Heart left ventricle (tissue), 16 donors: ENCODE measurements around the gene GAN. TPM values are rescaled to one million over a fixed set of nuclear protein-coding genes. Genes with fewer than 3 reads are reported as not detected.

ENCODE experiments used
- ATAC-seq, 4 donors: fragments of 200-7000 bp; cut with Tn5 transposase; one replicate each; pipeline ENCODE4 v1.9.1; 2020 to 2022; ENCODE audit warnings: moderate library complexity in 4 of 4, mild to moderate bottlenecking in 3 of 4, moderate number of reproducible peaks in 1 of 4
- DNase-seq, 5 donors: peaks; one replicate each; pipeline ENCODE4 v3.0.0-alpha.2; 2020
- H3K27ac ChIP-seq, 12 donors: fragments of 200-600 bp; sonication (generic) in 4 of 12; one replicate each; pipeline versions ENCODE4 v1.5.0 to v1.8.0; 2016 to 2022; ENCODE audit warnings: mild to moderate bottlenecking in 2 of 12
- H3K27me3 ChIP-seq, 9 donors: fragments of 200-600 bp; sonication (generic) in 2 of 9; one replicate each; pipeline versions ENCODE4 v1.5.1 to v1.8.0; 2016 to 2022; ENCODE audit warnings: mild to moderate bottlenecking in 3 of 9
- H3K36me3 ChIP-seq, 9 donors: fragments of 200-600 bp; sonication (generic) in 2 of 9; one replicate each; pipeline versions ENCODE4 v1.5.0 to v1.8.0; 2018 to 2022; ENCODE audit warnings: mild to moderate bottlenecking in 2 of 9
- H3K4me1 ChIP-seq, 12 donors: fragments of 200-600 bp; sonication (generic) in 4 of 12; one replicate each; pipeline versions ENCODE4 v1.5.0 to v1.8.0; 2016 to 2022; ENCODE audit warnings: mild to moderate bottlenecking in 3 of 12
- H3K4me3 ChIP-seq, 12 donors: fragments of 200-600 bp; sonication (generic) in 4 of 12; one replicate each; pipeline versions ENCODE4 v1.5.0 to v1.8.0; 2017 to 2022; ENCODE audit warnings: mild to moderate bottlenecking in 9 of 12, moderate library complexity in 4 of 12
- H3K9me3 ChIP-seq, 12 donors: fragments of 200-600 bp; sonication (generic) in 4 of 12; one replicate each; pipeline versions ENCODE4 v1.5.0 to v1.8.0; 2016 to 2022; ENCODE audit warnings: mild to moderate bottlenecking in 1 of 12
- CTCF ChIP-seq, 12 donors: fragments of 200-600 bp; sonication (generic) in 4 of 12; IDR thresholded peaks; one replicate each; pipeline versions ENCODE4 v1.5.0 to v1.8.0; 2018 to 2022; ENCODE audit warnings: antibody characterized with exemption in 12 of 12, mild to moderate bottlenecking in 5 of 12
- POLR2A ChIP-seq, 2 donors: fragments of 450-650 bp; IDR thresholded peaks; one replicate each; pipeline ENCODE4 v1.6.1; 2017; ENCODE audit warnings: antibody characterized with exemption in 2 of 2, mild to moderate bottlenecking in 2 of 2, moderate library complexity in 2 of 2
- WGBS, 4 donors: extraction: QIAGEN DNeasy Blood & Tissue Kit in 2 of 4; methylation state at CpG; one replicate each; pipeline versions ENCODE4 v1.1.5 to v1.1.7; 2013 to 2018; 5-methylcytosine and 5-hydroxymethylcytosine counted together
- intact Hi-C, 10 donors: fragments of 100-400 bp; cut with DNase I; formaldehyde crosslinking; loops; one replicate each; pipeline versions ENCODE4 v1.11.1 to v1.14.2; 2022
- polyA plus RNA-seq, 2 donors: library from polyadenylated mRNA; stranded (reverse); fragments of 200-250 nt; gene quantifications; one replicate each; pipeline ENCODE4 v1.2.3, GENCODE V29; 2013
- total RNA-seq, 9 donors: library from RNA; depleted of rRNA in 2 of 9; stranded (reverse); fragments of >200 nt in 2 of 9; fragmentation: NEBNext Ultra II Directional in 3 of 9; extraction: Animal tissue kit (Norgen Biotek cat#: 25700) in 3 of 9; gene quantifications; one replicate each; pipeline versions ENCODE4 v1.1.0 to v1.2.4, GENCODE V29; 2016 to 2023
- donor health status: ischemic (EF 13 %, LVEDD 7.1; RV severe dilation, severe dysfunction).
- donor health status: healthy with polysubstance abuse.
- donor health status: DM: no; HTN: yes; CAD: no.
- donor health status: DM: no; HTN: no; CAD: no.
- donor health status: ischemic (EF 25% LVEDD 6.9; RV normal size, moderate dysfunction).
- donor health status: ischemic (EF 25% LVEDD 5.7; RV mildly dilated, moderate dysfunction).
- donor health status: healthy.
- donor health status: DM: yes; HTN: yes; CAD: no.
- donor health status: ischemic (EF 35%, LVEDD 5.7; RV mildly dilated, moderate dysfunction).
- donor health status: nonischemic (EF 11% LVEDD 7.7; RV severe dilation, severe dysfunction).
- donor health status: DM: yes; HTN: yes; CAD: no.
- donor health status: PGD.
- donor health status: ischemic (EF 29% LVEDD 5.4; RV normal size, mild dysfunction).
- donor health status: nonischemic (EF 23%, LVEDD 6.1; RV moderate dilation, normal function).

Gene GAN
- total and polyA plus RNA-seq, 11 donors = 1.6 to 17.7 (median 11.5) TPM

GRCh38 chr16:81316176-81316496 is 1.4 kb downstream of the GAN start:
- TF ChIP-seq POLR2A (IDR thresholded peaks at IDR 0.05) = no peak
- no peak for TF ChIP-seq CTCF (IDR thresholded peaks at IDR 0.05)
- no peaks in the 10 kb centered on the region for H3K36me3 ChIP-seq
- peak overlapping the region; percentile 56 to 94 (median 89) for H3K4me3 ChIP-seq
- intact Hi-C loops = loop anchor here in 6 of 10 donors (10.0 kb wide), 4 partner anchors 51 to 281 kb away; partner anchors contain the start of genes ATMIN (in 1 of the 6) and GCSH (in 1 of the 6)
- H3K27ac ChIP-seq = peak overlapping the region; percentile 64 to 96 (median 88)
- no peaks in the 10 kb centered on the region for H3K27me3 ChIP-seq
- no peaks in the 10 kb centered on the region for H3K9me3 ChIP-seq
- 48 to 68% (median 58%) methylated on average over 5 of the region's 5 CpGs for WGBS, 4 donors
- peaks cover 0 to 50% (median 26%) of the 10 kb centered on the region in 12 donors for H3K4me1 ChIP-seq
- ATAC-seq = no peak
- DNase-seq = no peak

DNA sequence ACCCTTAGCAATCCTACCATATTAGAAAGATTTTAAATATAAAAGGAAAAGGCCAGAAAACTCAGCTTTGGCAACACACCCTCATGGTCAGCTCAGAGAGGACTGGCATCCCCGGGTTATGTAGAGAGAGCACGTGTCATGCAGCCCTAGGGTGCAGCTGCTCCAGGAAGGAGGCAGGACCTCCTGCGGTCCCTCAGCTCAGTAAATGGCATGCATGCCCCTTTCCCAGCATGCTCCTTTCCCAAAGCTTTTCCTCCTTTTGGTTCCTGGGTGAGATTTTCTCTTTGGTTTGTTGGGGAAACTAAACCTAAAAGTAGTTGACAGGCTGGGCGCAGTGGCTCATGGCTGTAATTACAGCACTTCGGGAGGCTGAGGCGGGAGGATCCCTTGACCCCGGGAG is 3.9 kb downstream of the GAN start:
- DNase-seq (no peak), ATAC-seq (no peak)
- H3K9me3 ChIP-seq = no peaks in the 10 kb centered on the region
- no peaks in the 10 kb centered on the region for H3K36me3 ChIP-seq
- WGBS, 4 donors = 75 to 84% (median 82%) methylated on average over 7 of the region's 7 CpGs
- H3K4me1 ChIP-seq = peaks cover 0 to 51% (median 22%) of the 10 kb centered on the region in 12 donors
- H3K27me3 ChIP-seq = no peaks in the 10 kb centered on the region
- H3K4me3 ChIP-seq = no peak overlapping the region
- intact Hi-C loops = loop anchor here in 6 of 10 donors (10.0 kb wide), 4 partner anchors 54 to 284 kb away; partner anchors contain the start of genes ATMIN (in 1 of the 6) and GCSH (in 1 of the 6)
- TF ChIP-seq CTCF (IDR thresholded peaks at IDR 0.05) (no peak), POLR2A (IDR thresholded peaks at IDR 0.05) (no peak)
- peak overlapping the region in 1 of 12 donors; percentile 8 for H3K27ac ChIP-seq

- peak overlapping the region in 5 of 12 donors; percentile 4 to 58 (median 30) for H3K27ac ChIP-seq
- H3K4me1 ChIP-seq = peaks cover 0 to 45% (median 17%) of the 10 kb centered on the region in 12 donors
- no peak for TF ChIP-seq CTCF (IDR thresholded peaks at IDR 0.05)
- TF ChIP-seq POLR2A (IDR thresholded peaks at IDR 0.05) = no peak
- intact Hi-C loops = loop anchor here in 6 of 10 donors (10.0 kb wide), 4 partner anchors 55 to 285 kb away; partner anchors contain the start of genes ATMIN (in 1 of the 6) and GCSH (in 1 of the 6)
- ATAC-seq (no peak), DNase-seq (no peak)
- WGBS, 4 donors = 57 to 67% (median 61%) methylated on average over 6 of the region's 6 CpGs
- H3K9me3 ChIP-seq = no peaks in the 10 kb centered on the region
- H3K4me3 ChIP-seq = no peak overlapping the region
- H3K27me3 ChIP-seq = no peaks in the 10 kb centered on the region
- H3K36me3 ChIP-seq = no peaks in the 10 kb centered on the region
These were observed 4.6 kb downstream of the GAN start for GRCh38 chr16:81319221-81319912.

DNA sequence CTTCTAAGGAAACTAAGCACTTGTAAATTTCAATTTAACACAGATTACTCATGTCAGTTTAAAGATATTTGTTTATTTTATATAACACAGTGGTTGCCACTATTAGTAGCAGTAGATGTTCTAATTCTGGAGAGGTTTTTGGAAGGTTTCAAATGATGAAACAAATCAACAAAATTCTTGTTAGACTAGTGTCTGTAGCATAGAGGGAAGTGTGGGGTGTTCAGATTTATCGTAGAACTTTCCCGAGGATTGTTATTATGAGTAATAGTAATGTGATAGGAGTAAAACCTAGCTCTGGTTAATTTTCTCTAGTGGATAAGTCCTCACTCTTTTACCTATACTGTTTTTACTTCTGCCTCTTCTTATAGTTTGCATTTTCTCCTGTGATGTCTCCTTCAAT is 6.3 kb downstream of the GAN start:
- Histone ChIP-seq H3K4me1 (peaks cover 0 to 48% (median 13%) of the 10 kb centered on the region in 12 donors), H3K4me3 (no peak overlapping the region), H3K36me3 (no peaks in the 10 kb centered on the region), H3K9me3 (no peaks in the 10 kb centered on the region), H3K27me3 (no peaks in the 10 kb centered on the region), H3K27ac (peak overlapping the region in 1 of 12 donors; percentile 58)
- 91 to 95% (median 92%) methylated on average over 2 of the region's 2 CpGs for WGBS, 4 donors
- TF ChIP-seq CTCF (IDR thresholded peaks at IDR 0.05) (no peak), POLR2A (IDR thresholded peaks at IDR 0.05) (no peak)
- DNase-seq = no peak
- intact Hi-C loops = no loop called here
- ATAC-seq = no peak
